ENCODE results near the gene ATP6V1G2.
"Not testable (repeated sequence)": the region's sequence is repeated elsewhere in the genome, so short reads cannot be mapped to it uniquely, and the experiment has no call there.

Gene ATP6V1G2

DNA sequence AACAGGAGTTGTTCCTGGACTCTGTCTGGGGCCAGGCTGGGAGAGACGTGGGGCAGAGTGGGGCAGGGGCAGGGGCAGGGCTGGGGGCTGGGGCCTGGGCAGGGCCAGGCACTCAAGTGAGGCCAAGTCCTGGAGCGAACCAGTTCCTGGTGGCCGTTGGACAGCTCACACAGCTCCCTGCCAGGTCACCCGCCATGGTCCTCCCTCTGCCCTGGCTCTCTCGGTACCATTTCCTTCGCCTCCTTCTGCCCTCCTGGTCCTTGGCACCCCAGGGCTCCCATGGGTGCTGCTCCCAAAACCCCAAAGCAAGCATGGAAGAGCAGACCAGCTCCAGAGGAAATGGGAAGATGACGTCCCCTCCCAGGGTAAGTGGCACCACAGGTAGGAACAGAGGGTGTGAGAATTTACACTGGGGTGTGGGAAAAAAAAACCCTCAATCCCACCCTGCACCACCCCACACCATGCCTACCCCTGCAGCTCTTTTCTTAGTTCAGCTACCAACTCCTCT is 17.5 kb downstream of the ATP6V1G2 start, which contains the start of gene MCCD1:
Gene MCCD1, plus strand, starts transcription at position 142 of the 508 bp plus-strand sequence. Its CDS starts 53 bp downstream, at position 195.
- no peak for DNase-seq

- no peak for DNase-seq
Measured at GRCh38 chr6:31528307-31528777, 18.1 kb downstream of the ATP6V1G2 start.

GRCh38 chr6:31525932-31526591 is 20.3 kb downstream of the ATP6V1G2 start:
- DNase-seq, result no peak

DNA sequence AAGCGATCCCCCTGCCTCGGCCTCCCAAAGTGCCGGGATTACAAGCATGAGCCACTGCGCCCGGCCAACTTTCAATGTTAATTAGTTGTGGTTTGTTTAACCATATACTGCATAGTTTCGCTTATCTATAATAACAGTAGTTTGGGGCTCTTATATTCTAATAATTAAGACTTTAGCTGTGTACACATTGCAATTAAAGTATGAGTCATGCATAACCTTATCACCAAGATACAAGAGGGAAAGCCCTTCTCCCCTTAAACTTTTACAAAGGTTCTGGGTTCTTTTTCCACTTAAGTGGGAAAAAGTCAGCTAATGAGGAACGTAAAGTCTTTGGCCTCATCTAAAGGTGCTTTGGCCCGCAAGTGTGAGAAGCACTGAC is 20.9 kb downstream of the ATP6V1G2 start:
- no peak for DNase-seq

DNA sequence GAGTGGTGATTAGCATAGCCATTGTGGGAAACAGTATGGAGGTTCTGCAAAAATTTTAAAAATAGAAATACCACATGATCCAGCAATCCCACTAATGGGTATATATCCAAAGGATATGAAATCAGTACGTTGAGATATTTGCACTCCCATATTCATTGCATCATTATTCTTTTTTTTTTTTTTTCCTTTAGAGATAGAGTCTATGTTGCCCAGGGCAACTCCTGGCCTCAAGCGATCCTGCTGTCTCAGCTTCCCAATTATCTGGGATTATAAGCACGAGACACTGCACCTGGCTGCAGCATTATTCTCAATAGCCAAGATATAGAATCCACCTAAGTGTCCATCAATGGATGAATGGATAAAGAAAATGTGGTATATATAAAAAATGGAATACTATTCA is 24.6 kb downstream of the ATP6V1G2 start:
- no peak for DNase-seq

DNA sequence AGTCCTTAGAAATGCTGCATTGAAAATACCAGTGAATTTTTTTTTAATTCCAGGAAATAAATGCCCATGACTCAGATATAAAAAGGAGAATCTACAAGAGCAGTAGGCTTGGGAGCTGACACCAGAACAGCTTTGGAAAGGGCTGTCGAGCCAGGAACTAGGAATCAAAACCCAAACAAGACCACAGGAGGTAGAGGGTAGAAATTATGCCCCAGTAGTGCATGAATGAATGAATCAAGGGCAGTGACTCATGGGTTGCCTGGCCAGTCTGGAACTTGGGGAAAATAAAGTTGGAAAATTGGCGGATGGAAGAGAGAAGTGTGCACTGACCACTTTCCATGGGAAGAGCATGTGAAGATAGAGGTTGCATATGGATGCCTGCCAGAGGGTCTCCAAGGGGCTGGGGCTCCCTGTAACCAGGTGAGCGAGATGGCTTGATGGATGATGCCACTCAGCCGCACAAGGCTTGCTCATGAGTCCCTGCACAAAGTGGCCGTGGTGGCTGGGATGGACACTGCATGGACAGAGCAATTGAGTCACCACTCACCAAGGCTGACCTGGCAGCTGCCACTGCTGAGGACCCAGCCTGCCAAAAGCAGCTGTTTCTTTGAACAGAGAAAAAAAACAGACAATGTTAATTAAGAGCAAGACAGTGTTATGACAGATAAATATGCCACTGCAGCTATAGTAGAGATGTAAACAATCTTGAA is 32.8 kb downstream of the ATP6V1G2 start:
- DNase-seq, result no peak

DNA sequence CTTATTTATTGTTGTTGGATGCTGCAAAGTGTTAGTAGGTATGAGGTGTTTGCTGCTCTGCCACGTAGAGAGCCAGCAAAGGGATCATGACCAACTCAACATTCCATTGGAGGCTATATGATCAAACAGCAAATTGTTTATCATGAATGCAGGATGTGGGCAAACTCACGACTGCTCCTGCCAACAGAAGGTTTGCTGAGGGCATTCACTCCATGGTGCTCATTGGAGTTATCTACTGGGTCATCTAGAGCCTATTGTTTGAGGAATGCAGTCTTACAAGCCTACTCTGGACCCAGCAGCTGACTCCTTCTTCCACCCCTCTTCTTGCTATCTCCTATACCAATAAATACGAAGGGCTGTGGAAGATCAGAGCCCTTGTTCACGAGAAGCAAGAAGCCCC is 36.4 kb downstream of the ATP6V1G2 start:
- DNase-seq, result no peak

DNA sequence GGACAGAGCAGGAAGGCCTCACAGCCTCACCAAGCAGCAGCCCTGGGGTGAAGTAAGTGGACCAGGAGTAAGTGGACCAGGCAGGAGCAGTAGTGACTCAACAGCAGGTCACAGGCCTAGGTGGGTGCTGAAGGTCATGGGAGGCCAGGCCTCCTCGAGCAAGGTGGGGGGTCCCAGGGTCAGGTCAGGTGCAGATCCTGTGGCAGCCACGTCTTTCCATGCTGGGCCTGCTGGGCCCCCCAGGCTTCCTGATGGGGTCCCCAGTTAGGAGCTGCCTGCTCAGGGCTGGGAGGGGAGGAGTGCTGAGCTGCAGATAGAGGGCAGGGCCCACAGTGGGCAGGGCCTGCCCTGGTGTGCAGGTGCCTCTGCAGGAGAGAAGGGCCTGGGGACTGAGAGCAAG is 37.4 kb downstream of the ATP6V1G2 start:
- DNase-seq, result not testable (repeated sequence)

- no peak for DNase-seq
Measured at GRCh38 chr6:31502586-31502985, 43.8 kb downstream of the ATP6V1G2 start.

DNA sequence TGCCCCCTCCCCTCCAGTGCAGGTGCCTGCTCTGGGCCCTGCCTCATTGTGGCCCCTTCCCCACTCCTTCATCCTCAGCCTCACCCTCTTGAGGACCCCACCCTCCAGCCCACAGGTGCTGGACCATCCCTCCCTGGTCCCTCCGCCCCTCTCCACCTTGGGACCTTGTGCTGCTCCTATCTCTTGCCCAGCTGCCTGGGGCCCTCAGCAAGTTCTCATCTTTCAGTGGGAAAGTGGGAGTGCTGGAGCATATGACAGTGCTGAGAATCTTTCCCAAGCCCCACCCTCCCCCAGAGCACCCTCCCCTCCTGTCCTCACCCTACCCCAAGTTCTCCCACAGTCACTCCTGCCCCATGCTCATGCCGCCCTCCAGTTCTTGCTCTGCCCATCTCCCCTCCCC is 46.8 kb downstream of the ATP6V1G2 start:
- DNase-seq, result not testable (repeated sequence)

GRCh38 chr6:31498748-31499147 is 47.7 kb downstream of the ATP6V1G2 start:
- no peak for DNase-seq

DNA sequence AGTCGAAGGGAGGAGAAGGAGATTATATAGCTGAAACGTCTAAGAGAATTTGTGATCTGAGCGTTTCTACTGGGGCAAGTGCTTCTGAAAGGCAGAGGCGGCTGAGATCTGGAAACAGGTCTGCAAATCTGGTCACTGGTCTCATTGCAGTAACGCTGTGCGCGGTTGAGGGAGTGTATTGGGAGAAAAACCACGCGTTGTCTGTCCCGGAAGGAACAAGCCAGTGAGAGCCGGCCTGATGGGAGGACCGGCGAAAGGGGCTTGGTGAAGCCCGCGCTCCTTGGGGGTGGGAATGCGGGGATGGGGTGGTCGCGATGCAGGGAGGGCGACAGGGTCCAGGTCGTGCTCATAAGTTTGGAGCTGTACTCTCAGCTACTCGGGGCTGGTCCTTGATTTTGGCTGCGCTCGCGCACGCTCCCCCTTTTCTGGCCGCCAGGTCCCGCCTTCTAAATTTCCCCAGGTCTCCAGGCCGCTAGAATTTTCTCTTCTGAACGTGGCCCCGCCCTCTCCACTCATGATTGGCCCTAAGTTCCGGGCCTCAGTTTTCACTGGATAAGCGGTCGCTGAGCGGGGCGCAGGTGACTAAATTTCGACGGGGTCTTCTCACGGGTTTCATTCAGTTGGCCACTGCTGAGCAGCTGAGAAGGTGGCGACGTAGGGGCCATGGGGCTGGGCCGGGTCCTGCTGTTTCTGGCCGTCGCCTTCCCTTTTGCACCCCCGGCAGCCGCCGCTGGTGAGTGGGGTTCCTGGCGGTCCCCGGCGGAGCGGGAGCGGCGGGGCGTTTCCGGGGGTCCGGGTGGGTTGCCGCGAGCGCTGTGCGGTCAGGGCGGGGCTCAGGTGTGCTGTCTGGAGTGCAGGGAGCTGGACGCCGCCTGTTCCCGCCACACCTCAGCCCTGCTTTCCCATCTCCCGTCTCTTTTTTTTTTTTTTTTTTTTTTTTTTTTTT is 48.6 kb downstream of the ATP6V1G2 start, which contains the start of gene MICB:
Gene MICB, plus strand, starts transcription at position 615 of the 946 bp plus-strand sequence. Its CDS starts 49 bp downstream, at position 664.
- peak; percentile 89 to 93 for DNase-seq

- not testable (repeated sequence) for DNase-seq
Measured at GRCh38 chr6:31496826-31497225, 49.6 kb downstream of the ATP6V1G2 start.

GRCh38 chr6:31495580-31495979 is 50.8 kb downstream of the ATP6V1G2 start:
- DNase-seq, result no peak

Measured in activated CD4-positive, alpha-beta T cell treated with anti-CD3 and anti-CD28 coated beads, Interleukin-2, amount 50 U/mL, for 48 hours (primary cell).